GM21825 (cell line): ENCODE measurements around the gene SLC16A6.
"Not testable (repeated sequence)": the region's sequence is repeated elsewhere in the genome, so short reads cannot be mapped to it uniquely, and the experiment has no call there.

Experiments
- ATAC-seq: cut with Tn5 transposase; IDR thresholded peaks from one replicate; pipeline ENCODE4 v1.9.1; 2021; ENCODE audit warnings: mild to moderate bottlenecking, moderate library complexity; ENCODE audit not compliant: unreplicated experiment

The SLC16A6 gene

GRCh38 chr17:68253426-68253825, 37.5 kb downstream of the SLC16A6 start:
- not testable (repeated sequence) for ATAC-seq

GRCh38 chr17:68249354-68249765, 41.6 kb downstream of the SLC16A6 start:
- no peak for ATAC-seq

- ATAC-seq, result no peak
Measured at GRCh38 chr17:68248891-68249290, 42.0 kb downstream of the SLC16A6 start.

- ATAC-seq, result peak; percentile 26
Measured at GRCh38 chr17:68248199-68248825, 42.6 kb downstream of the SLC16A6 start.

GRCh38 chr17:68247445-68248198, 43.3 kb downstream of the SLC16A6 start, which contains the start of gene AMZ2:
Gene AMZ2 (plus strand): TSS chr17:68248043. CDS start chr17:68250188, 2,145 bp downstream.
- peak; percentile 85 for ATAC-seq

- ATAC-seq, result no peak
Measured at GRCh38 chr17:68246271-68247028, 44.5 kb downstream of the SLC16A6 start.

- ATAC-seq, result no peak
Measured at GRCh38 chr17:68239632-68240366, 51.1 kb downstream of the SLC16A6 start.

GRCh38 chr17:68238871-68239253, 52.1 kb downstream of the SLC16A6 start:
- no peak for ATAC-seq

- ATAC-seq, result peak; percentile 4
Measured at GRCh38 chr17:68238164-68238870, 52.6 kb downstream of the SLC16A6 start.

- ATAC-seq, result peak; percentile 60
Measured at GRCh38 chr17:68237369-68238163, 53.4 kb downstream of the SLC16A6 start.

- ATAC-seq, result not testable (repeated sequence)
Measured at GRCh38 chr17:68235336-68235791, 55.6 kb downstream of the SLC16A6 start.

- ATAC-seq, result not testable (repeated sequence)
Measured at GRCh38 chr17:68234726-68235335, 56.1 kb downstream of the SLC16A6 start.

- not testable (repeated sequence) for ATAC-seq
Measured at GRCh38 chr17:68232741-68233140, 58.2 kb downstream of the SLC16A6 start.

- ATAC-seq, result no peak
Measured at GRCh38 chr17:68231541-68231940, 59.4 kb downstream of the SLC16A6 start.

- ATAC-seq, result not testable (repeated sequence)
Measured at GRCh38 chr17:68231131-68231530, 59.8 kb downstream of the SLC16A6 start.

- no peak for ATAC-seq
Measured at GRCh38 chr17:68229619-68230018, 61.3 kb downstream of the SLC16A6 start.

GRCh38 chr17:68228817-68229570, 61.9 kb downstream of the SLC16A6 start:
- no peak for ATAC-seq

GRCh38 chr17:68228039-68228680, 62.8 kb downstream of the SLC16A6 start:
- ATAC-seq, result not testable (repeated sequence)
